ENCODE data around the gene WNT16.
"Not testable (repeated sequence)": the region's sequence is repeated elsewhere in the genome, so short reads cannot be mapped to it uniquely, and the experiment has no call there.

Gene WNT16

GRCh38 chr7:121328508-121329190, at the start of gene WNT16:
Gene WNT16, plus strand, starts transcription at chr7:121329000. Its CDS starts 293 bp downstream, at chr7:121329293.
- no peak for DNase-seq (ENCODE audit: low spot score)

- no peak for DNase-seq (ENCODE audit: low spot score)
These were observed 49.7 kb upstream of the WNT16 start for GRCh38 chr7:121279060-121279620.

GRCh38 chr7:121279822-121280221, 49.0 kb upstream of the WNT16 start:
- DNase-seq (ENCODE audit: low spot score): no peak

- DNase-seq (ENCODE audit: low spot score): no peak
These were observed 48.1 kb upstream of the WNT16 start for GRCh38 chr7:121280656-121281055.

- peak; percentile 8 for DNase-seq (ENCODE audit: low spot score)
These were observed 46.7 kb upstream of the WNT16 start for GRCh38 chr7:121282129-121282528.

- DNase-seq (ENCODE audit: low spot score): no peak
These were observed 43.6 kb upstream of the WNT16 start for GRCh38 chr7:121285066-121285667.

GRCh38 chr7:121286186-121286585, 42.6 kb upstream of the WNT16 start:
- no peak for DNase-seq (ENCODE audit: low spot score)

- no peak for DNase-seq (ENCODE audit: low spot score)
These were observed 41.8 kb upstream of the WNT16 start for GRCh38 chr7:121286742-121287734.

- peak; percentile 36 for DNase-seq (ENCODE audit: low spot score)
These were observed 39.9 kb upstream of the WNT16 start for GRCh38 chr7:121288894-121289293.

GRCh38 chr7:121289930-121290329, 38.9 kb upstream of the WNT16 start:
- not testable (repeated sequence) for DNase-seq (ENCODE audit: low spot score)

GRCh38 chr7:121294448-121294992, 34.3 kb upstream of the WNT16 start:
- DNase-seq (ENCODE audit: low spot score): no peak

- DNase-seq (ENCODE audit: low spot score): peak; percentile 27
These were observed 31.0 kb upstream of the WNT16 start for GRCh38 chr7:121297843-121298242.

GRCh38 chr7:121298831-121299239, 30.0 kb upstream of the WNT16 start:
- DNase-seq (ENCODE audit: low spot score): peak; percentile 57

GRCh38 chr7:121300685-121301420, 27.9 kb upstream of the WNT16 start:
- DNase-seq (ENCODE audit: low spot score): no peak

- DNase-seq (ENCODE audit: low spot score): no peak
These were observed 27.2 kb upstream of the WNT16 start for GRCh38 chr7:121301446-121302213.

GRCh38 chr7:121302214-121302745, 26.5 kb upstream of the WNT16 start:
- DNase-seq (ENCODE audit: low spot score): no peak

GRCh38 chr7:121303422-121304101, 25.2 kb upstream of the WNT16 start:
- DNase-seq (ENCODE audit: low spot score): no peak

GRCh38 chr7:121304102-121304658, 24.6 kb upstream of the WNT16 start:
- DNase-seq (ENCODE audit: low spot score): no peak

- DNase-seq (ENCODE audit: low spot score): no peak
These were observed 23.7 kb upstream of the WNT16 start for GRCh38 chr7:121305109-121305508.

Data from SW480 (cell line).